HepG2 (cell line): Measurements from ENCODE around the gene RNASE7. TPM values are rescaled to one million over a fixed set of nuclear protein-coding genes. Genes with fewer than 3 reads are reported as not detected.

Experiments
- ATAC-seq: fragments of 200-7000 bp; cut with Tn5 transposase; 3 replicates; pipeline ENCODE4 v1.9.1; 2020; ENCODE audit warnings: mild to moderate bottlenecking, moderate library complexity
- BruUV-seq: library from RNA; stranded (reverse); fragments of 400-500 nt; replicated peaks from 2 replicates; lab custom pipeline; 2021; lab: Mats Ljungman, UMichigan
- CTCF ChIA-PET: fragments of 300-600 bp; formaldehyde crosslinking; extraction: SDS; loops from one replicate; lab custom pipeline; 2021; ENCODE audit warnings: low total read pairs, inconsistent platforms, low intra/inter-chr PET ratio; lab: Yijun Ruan, JAX
- POLR2A ChIA-PET: fragments of 350-600 bp; sonication (Branson Sonifier 250); formaldehyde crosslinking; loops from one replicate; lab custom pipeline; 2020; ENCODE audit warnings: antibody characterized with exemption, inconsistent platforms; lab: Yijun Ruan, JAX
- DNase-seq: peaks from one replicate; pipeline ENCODE4 v3.0.0-alpha.2; 2015; ENCODE audit warnings: low spot score
- FAIRE-seq: peaks from 3 replicates; lab custom pipeline; 2011; peaks lifted over from hg19 to GRCh38; lab: Jason Lieb, UNC
- H2AFZ ChIP-seq: one replicate; pipeline ENCODE4 v1.6.1; 2011; ENCODE audit warnings: low read length, inconsistent platforms
- H3K27ac ChIP-seq: fragments of 300-600 bp; 3 replicates; pipeline ENCODE4 v1.8.0; 2011; ENCODE audit warnings: mixed run types, mild to moderate bottlenecking, mixed read lengths, low read length, inconsistent platforms; ENCODE audit not compliant: insufficient read depth; ENCODE audit errors: extremely low read length
- H3K27me3 ChIP-seq, 2 experiments: fragments of 200-600 bp in 1 of 2; 2 replicates in 1 of 2; 3 replicates in 1 of 2; pipeline versions ENCODE4 v1.6.0 to v1.8.0; 2011; ENCODE audit warnings: low read length in 2 of 2, mild to moderate bottlenecking in 2 of 2, moderate library complexity in 2 of 2, inconsistent platforms in 1 of 2; ENCODE audit not compliant: insufficient read depth in 2 of 2, control insufficient read depth in 1 of 2
- H3K36me3 ChIP-seq, 2 experiments: fragments of 200-600 bp in 1 of 2; replicated peaks in 1 of 2; 2 replicates in 1 of 2; 3 replicates in 1 of 2; pipeline versions ENCODE4 v1.5.1 to v1.8.0; 2011; ENCODE audit warnings: low read length in 2 of 2, inconsistent platforms in 1 of 2; ENCODE audit not compliant: insufficient read depth in 2 of 2, control insufficient read depth in 1 of 2
- H3K4me1 ChIP-seq: 2 replicates; pipeline ENCODE4 v1.5.1; 2012; ENCODE audit warnings: low read length, inconsistent platforms; ENCODE audit not compliant: insufficient read depth
- H3K4me2 ChIP-seq: 2 replicates; pipeline ENCODE4 v1.6.0; 2011; ENCODE audit warnings: low read depth, low read length, inconsistent platforms
- H3K4me3 ChIP-seq, 3 experiments: fragments of 200-600 bp in 1 of 3; sonication (generic), shearing (Covaris generic) in 1 of 3; replicated peaks in 1 of 3; 2 replicates each; pipeline ENCODE4 v1.5.1; 2011 to 2016; ENCODE audit warnings: low read length in 3 of 3, inconsistent platforms in 2 of 3, low read depth in 2 of 3, mild to moderate bottlenecking in 2 of 3, control low read depth in 1 of 3, mixed read lengths in 1 of 3; ENCODE audit not compliant: insufficient read depth in 1 of 3
- H3K79me2 ChIP-seq: one replicate; pipeline ENCODE4 v1.6.1; 2011; ENCODE audit warnings: low read length, inconsistent platforms; ENCODE audit not compliant: insufficient read depth
- H3K9ac ChIP-seq: 2 replicates; pipeline ENCODE4 v1.6.0; 2011; ENCODE audit warnings: mild to moderate bottlenecking, low read depth, low read length, inconsistent platforms; ENCODE audit not compliant: insufficient read depth
- H3K9me3 ChIP-seq: 2 replicates; pipeline ENCODE4 v1.5.1; 2012; ENCODE audit warnings: mild to moderate bottlenecking, low read length
- H4K20me1 ChIP-seq: 2 replicates; pipeline ENCODE4 v1.6.0; 2011; ENCODE audit warnings: inconsistent platforms, mild to moderate bottlenecking, low read length, moderate library complexity; ENCODE audit not compliant: insufficient read depth
- AGO1 ChIP-seq: fragments of 200-400 bp; formaldehyde crosslinking; IDR thresholded peaks from 2 replicates; pipeline ENCODE4 v1.6.1; 2017; ENCODE audit warnings: mild to moderate bottlenecking, low read depth, low read length, moderate library complexity; ENCODE audit not compliant: poor library complexity, severe bottlenecking
- AGO2 ChIP-seq: fragments of 200-400 bp; formaldehyde crosslinking; optimal IDR thresholded peaks from 2 replicates; pipeline ENCODE3; 2017; ENCODE audit warnings: mild to moderate bottlenecking, low read depth, low read length, moderate library complexity
- HMGA1 ChIP-seq: sonication (generic); formaldehyde crosslinking; conservative IDR thresholded peaks from 2 replicates; pipeline ENCODE4 v1.4.0; 2020; ENCODE audit warnings: missing genetic modification reagents
- MTF2 ChIP-seq: sonication (generic); formaldehyde crosslinking; IDR thresholded peaks from 2 replicates; pipeline ENCODE4 v1.5.0; 2020; ENCODE audit warnings: missing genetic modification reagents, borderline replicate concordance
- NFKB2 ChIP-seq: sonication (generic); formaldehyde crosslinking; IDR thresholded peaks from 2 replicates; pipeline ENCODE4 v1.4.0; 2020; ENCODE audit warnings: missing genetic modification reagents, borderline replicate concordance
- POLR2AphosphoS2 ChIP-seq: IDR thresholded peaks from 2 replicates; pipeline ENCODE4 v1.6.1; 2011; ENCODE audit warnings: low read depth, low read length, improper control_type of control experiment
- POLR2AphosphoS5 ChIP-seq: IDR thresholded peaks from 2 replicates; pipeline ENCODE4 v1.6.1; 2012; ENCODE audit warnings: low read depth, low read length
- POLR2G ChIP-seq: fragments of 200-400 bp; formaldehyde crosslinking; IDR thresholded peaks from 2 replicates; pipeline ENCODE4 v1.6.1; 2018; ENCODE audit warnings: mild to moderate bottlenecking, low read depth, low read length, moderate library complexity
- RBFOX2 ChIP-seq: fragments of 200-400 bp; formaldehyde crosslinking; IDR thresholded peaks from 2 replicates; pipeline ENCODE4 v1.6.1; 2017; ENCODE audit warnings: low read depth, mild to moderate bottlenecking, low read length
- RBM22 ChIP-seq: fragments of 200-400 bp; formaldehyde crosslinking; optimal IDR thresholded peaks from 2 replicates; pipeline ENCODE3; 2017; ENCODE audit warnings: mild to moderate bottlenecking, low read length, moderate library complexity
- RFX1 ChIP-seq: fragments of 450-650 bp; IDR thresholded peaks from 2 replicates; pipeline ENCODE4 v1.6.1; 2017
- RFX3 ChIP-seq: IDR thresholded peaks from 2 replicates; pipeline ENCODE4 v1.6.1; 2016; ENCODE audit warnings: missing biosample characterization, missing genetic modification reagents
- RFX5 ChIP-seq: IDR thresholded peaks from 2 replicates; pipeline ENCODE4 v1.6.1; 2011; ENCODE audit warnings: low read depth, low read length, improper control_type of control experiment
- ZC3H13 ChIP-seq: sonication (generic); formaldehyde crosslinking; IDR thresholded peaks from 2 replicates; pipeline ENCODE4 v1.8.1; 2023; ENCODE audit warnings: mild to moderate bottlenecking, missing genetic modification reagents, moderate library complexity
- ZNF383 ChIP-seq: sonication (generic); formaldehyde crosslinking; IDR thresholded peaks from 2 replicates; pipeline ENCODE4 v1.4.0; 2020; ENCODE audit warnings: missing genetic modification reagents, mild to moderate bottlenecking, borderline replicate concordance
- ZNF558 ChIP-seq: sonication (generic); formaldehyde crosslinking; IDR thresholded peaks from 2 replicates; pipeline ENCODE4 v1.9.0; 2022; ENCODE audit warnings: mild to moderate bottlenecking, missing genetic modification reagents, borderline replicate concordance
- ZNF670 ChIP-seq: sonication (generic); formaldehyde crosslinking; IDR thresholded peaks from 2 replicates; pipeline ENCODE4 v1.8.0; 2022; ENCODE audit warnings: mild to moderate bottlenecking, missing genetic modification reagents, borderline replicate concordance
- WGBS: methylation state at CpG from one replicate; pipeline ENCODE4 v1.1.6; 2017; ENCODE audit warnings: low lambda C conversion rate; 5-methylcytosine and 5-hydroxymethylcytosine counted together
- in situ Hi-C: cut with HindIII; loops from 2 replicates; pipeline ENCODE4 v1.10.0; 2017; ENCODE audit warnings: low pct_unique_long_range_greater_than_20kb; ENCODE audit not compliant: extremely low pct_ligation_motif_present
- intact Hi-C: fragments of 100-400 bp; cut with micrococcal nuclease; formaldehyde crosslinking; loops from one replicate; pipeline ENCODE4 v1.10.0; 2022; ENCODE audit not compliant: unreplicated experiment
- polyA plus RNA-seq, 8 experiments: library from polyadenylated mRNA; depleted of rRNA in 3 of 8; stranded (reverse) in 7 of 8; unstranded in 1 of 8; fragments of >200 nt; fragmentation: Illumina TruSeq in 4 of 8; extraction: Trizol in 4 of 8; gene quantifications; 2 replicates each; pipeline versions ENCODE4 v1.2.1 to v1.2.3, GENCODE V29; 2011 to 2016; ENCODE audit warnings: low read depth in 4 of 8, missing spikeins in 1 of 8, mixed read lengths in 1 of 8; ENCODE audit not compliant: insufficient read depth in 1 of 8
- total RNA-seq, 5 experiments: library from RNA; depleted of rRNA; stranded (reverse); fragments of >200 nt; fragmentation: Illumina TruSeq; extraction: Trizol; gene quantifications; 2 replicates each; pipeline ENCODE4 v1.2.3, GENCODE V29; 2016; ENCODE audit warnings: low read depth in 1 of 5
- TF ChIP-seq, protein P1 (sequence below): sonication (generic); formaldehyde crosslinking; IDR thresholded peaks from 2 replicates; pipeline ENCODE4 v1.4.0; 2020; ENCODE audit warnings: missing genetic modification reagents
- TF ChIP-seq, protein P2 (sequence below): sonication (generic); formaldehyde crosslinking; IDR thresholded peaks from 2 replicates; pipeline ENCODE4 v1.4.0; 2020; ENCODE audit warnings: low read depth, mild to moderate bottlenecking, missing genetic modification reagents
- TF ChIP-seq, protein P3 (sequence below): sonication (generic); formaldehyde crosslinking; IDR thresholded peaks from 2 replicates; pipeline ENCODE4 v1.4.0; 2020; ENCODE audit warnings: missing genetic modification reagents

The RNASE7 gene
- total and polyA plus RNA-seq, 2 of the 13 experiments (the other 11 are each of a cell fraction or from before 2014, with no cell fraction given): 0.04 TPM; not detected in 1

DNA sequence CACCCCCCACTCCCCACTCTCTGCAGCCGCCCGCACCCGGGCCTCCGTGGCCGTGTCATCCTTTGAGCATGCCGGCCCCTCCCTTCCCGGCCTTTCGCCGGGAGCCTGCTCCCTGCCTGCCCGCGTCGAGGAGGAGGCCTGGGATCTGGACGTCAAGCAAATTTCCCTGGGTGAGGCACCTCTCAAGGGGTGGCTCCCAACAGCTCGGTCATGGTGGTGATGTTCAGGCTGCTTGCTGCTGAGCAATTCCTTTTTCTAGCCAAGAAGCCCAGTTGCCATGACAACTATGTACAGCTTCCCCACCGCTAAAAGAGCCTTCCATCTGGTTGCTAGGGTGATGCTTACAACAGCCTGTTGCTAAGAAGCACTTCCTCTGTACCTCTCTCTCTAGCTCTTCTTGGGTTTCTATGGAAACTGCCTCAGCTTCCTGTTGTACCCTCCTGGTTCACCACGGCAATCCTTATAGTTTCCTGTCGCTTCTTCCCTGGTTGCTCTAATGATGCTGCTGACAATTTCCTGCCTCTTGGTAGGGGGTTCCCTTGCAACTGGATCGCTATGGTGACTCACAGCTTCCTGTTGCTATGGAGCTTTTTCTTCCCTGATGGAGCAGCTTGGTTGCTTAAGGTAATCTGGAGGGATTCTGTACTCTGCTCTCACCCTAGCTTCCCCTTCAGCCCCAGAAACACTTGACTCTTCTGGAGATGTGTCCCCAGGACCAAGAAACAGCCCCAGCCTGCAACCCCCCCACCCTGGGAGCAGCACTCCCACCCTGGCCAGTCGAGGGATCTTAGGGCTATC lies 45.3 kb downstream of the RNASE7 start:
- Histone ChIP-seq H3K9me3 (no peaks in the 10 kb centered on the region), H3K4me3 (no peak overlapping the region), H4K20me1 (no peaks in the 10 kb centered on the region), H3K9ac (no peak overlapping the region), H3K27me3 (no peaks in the 10 kb centered on the region), H3K4me2 (no peak overlapping the region), H3K4me1 (peaks cover 22% of the 10 kb centered on the region), H2AFZ (no peak overlapping the region), H3K36me3 (peaks cover 47 to 70% of the 10 kb centered on the region in 2 experiments), H3K27ac (no peak overlapping the region), H3K79me2 (no peaks in the 10 kb centered on the region)
- 93% methylated on average over 19 of the region's 19 CpGs for WGBS
- intact Hi-C loops (no loop called here), in situ Hi-C loops (no loop called here)
- no TSS peak for BruUV-seq
- ChIA-PET POLR2A (interaction anchor here (0.7 to 5.8 kb wide), 8 partner anchors 10 to 73 kb away, joined by 3 to 52 read pairs (median 6); partner anchors contain the start of gene ARHGEF40), CTCF (interaction anchor here (7.4 to 12.2 kb wide), 2 partner anchors 19 to 74 kb away, joined by 174 to 320 read pairs; no protein-coding TSS in a partner anchor)
- ATAC-seq (no peak), DNase-seq (no peak), FAIRE-seq (no peak)
- TF ChIP-seq NFKB2 (CRISPR knock-in tag): no peak
- TF ChIP-seq RFX5: peak; percentile 50; the same call in 1 of the 2 replicates
- 0 out of 2 replicates have a peak, but pooled peaks have one; percentile 16 for TF ChIP-seq POLR2G
- TF ChIP-seq RFX1: peak; percentile 83
- TF ChIP-seq POLR2AphosphoS5: peak; percentile 59
- no peak for TF ChIP-seq ZNF558 (CRISPR knock-in tag)
- TF ChIP-seq MTF2 (CRISPR knock-in tag): no peak
- TF ChIP-seq ZC3H13: peak; percentile 58; the same call in 1 of the 2 replicates
- TF ChIP-seq, protein P1, sequence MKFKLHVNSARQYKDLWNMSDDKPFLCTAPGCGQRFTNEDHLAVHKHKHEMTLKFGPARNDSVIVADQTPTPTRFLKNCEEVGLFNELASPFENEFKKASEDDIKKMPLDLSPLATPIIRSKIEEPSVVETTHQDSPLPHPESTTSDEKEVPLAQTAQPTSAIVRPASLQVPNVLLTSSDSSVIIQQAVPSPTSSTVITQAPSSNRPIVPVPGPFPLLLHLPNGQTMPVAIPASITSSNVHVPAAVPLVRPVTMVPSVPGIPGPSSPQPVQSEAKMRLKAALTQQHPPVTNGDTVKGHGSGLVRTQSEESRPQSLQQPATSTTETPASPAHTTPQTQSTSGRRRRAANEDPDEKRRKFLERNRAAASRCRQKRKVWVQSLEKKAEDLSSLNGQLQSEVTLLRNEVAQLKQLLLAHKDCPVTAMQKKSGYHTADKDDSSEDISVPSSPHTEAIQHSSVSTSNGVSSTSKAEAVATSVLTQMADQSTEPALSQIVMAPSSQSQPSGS (CRISPR knock-in tag): no peak
- TF ChIP-seq RBFOX2: peak; percentile 65
- TF ChIP-seq AGO1: peak; percentile 62
- peak; percentile 98 for TF ChIP-seq AGO2
- TF ChIP-seq HMGA1 (CRISPR knock-in tag): no peak
- peak; percentile 96 for TF ChIP-seq RBM22
- TF ChIP-seq, protein P2, sequence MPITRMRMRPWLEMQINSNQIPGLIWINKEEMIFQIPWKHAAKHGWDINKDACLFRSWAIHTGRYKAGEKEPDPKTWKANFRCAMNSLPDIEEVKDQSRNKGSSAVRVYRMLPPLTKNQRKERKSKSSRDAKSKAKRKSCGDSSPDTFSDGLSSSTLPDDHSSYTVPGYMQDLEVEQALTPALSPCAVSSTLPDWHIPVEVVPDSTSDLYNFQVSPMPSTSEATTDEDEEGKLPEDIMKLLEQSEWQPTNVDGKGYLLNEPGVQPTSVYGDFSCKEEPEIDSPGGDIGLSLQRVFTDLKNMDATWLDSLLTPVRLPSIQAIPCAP (CRISPR knock-in tag): no peak
- 0 out of 2 replicates have a peak, but pooled peaks have one; percentile 36 for TF ChIP-seq POLR2AphosphoS2
- TF ChIP-seq, protein P3, sequence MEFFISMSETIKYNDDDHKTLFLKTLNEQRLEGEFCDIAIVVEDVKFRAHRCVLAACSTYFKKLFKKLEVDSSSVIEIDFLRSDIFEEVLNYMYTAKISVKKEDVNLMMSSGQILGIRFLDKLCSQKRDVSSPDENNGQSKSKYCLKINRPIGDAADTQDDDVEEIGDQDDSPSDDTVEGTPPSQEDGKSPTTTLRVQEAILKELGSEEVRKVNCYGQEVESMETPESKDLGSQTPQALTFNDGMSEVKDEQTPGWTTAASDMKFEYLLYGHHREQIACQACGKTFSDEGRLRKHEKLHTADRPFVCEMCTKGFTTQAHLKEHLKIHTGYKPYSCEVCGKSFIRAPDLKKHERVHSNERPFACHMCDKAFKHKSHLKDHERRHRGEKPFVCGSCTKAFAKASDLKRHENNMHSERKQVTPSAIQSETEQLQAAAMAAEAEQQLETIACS (CRISPR knock-in tag): no peak
- peak; percentile 67; the same call in 1 of the 2 replicates for TF ChIP-seq RFX3 (CRISPR knock-in tag)
- no peak for TF ChIP-seq ZNF383
- TF ChIP-seq ZNF670: no peak
